GM12891 (cell line): Measurements from ENCODE around the gene TBL1X.

Experiments
- PAX5 ChIP-seq: IDR thresholded peaks from 2 replicates; pipeline ENCODE4 v1.6.1; 2011; ENCODE audit warnings: low read length, moderate library complexity, mild to moderate bottlenecking; ENCODE audit not compliant: insufficient read depth, severe bottlenecking
- POLR2A ChIP-seq: IDR thresholded peaks from 2 replicates; pipeline ENCODE4 v1.6.1; 2011; ENCODE audit warnings: low read depth, low read length, control low read depth
- POLR2AphosphoS5 ChIP-seq: IDR thresholded peaks from 2 replicates; pipeline ENCODE4 v1.6.1; 2011; ENCODE audit warnings: low read depth, low read length, control low read depth
- SPI1 ChIP-seq: IDR thresholded peaks from 2 replicates; pipeline ENCODE4 v1.6.1; 2011; ENCODE audit warnings: low read depth, low read length, control low read depth
- TAF1 ChIP-seq: IDR thresholded peaks from 2 replicates; pipeline ENCODE4 v1.6.1; 2011; ENCODE audit warnings: low read depth, low read length, control low read depth

DNA sequence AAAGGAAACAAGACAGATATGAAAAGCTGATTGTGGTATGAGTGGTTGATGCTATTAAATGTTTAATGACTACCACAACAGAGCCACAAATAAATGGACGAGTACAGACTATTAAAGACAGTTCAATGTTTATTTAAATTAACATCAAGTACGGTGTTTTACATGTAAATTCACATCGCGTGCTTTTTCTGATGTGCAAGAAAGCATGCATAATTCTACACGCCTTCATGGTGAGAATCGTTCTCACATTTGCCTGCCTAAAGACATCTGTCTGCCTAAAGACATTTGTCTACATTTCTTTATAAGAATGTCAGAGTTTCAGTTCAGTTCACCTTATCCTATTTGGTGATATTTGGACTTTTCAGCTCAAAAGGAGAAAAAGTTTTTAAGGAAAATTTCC lies 308.1 kb downstream of the TBL1X start:
- TF ChIP-seq POLR2A (no peak), POLR2AphosphoS5 (no peak), TAF1 (no peak), PAX5 (no peak), SPI1 (no peak)
